ENCODE measurements around the gene STAG3. TPM values are rescaled to one million over a fixed set of nuclear protein-coding genes. Genes with fewer than 3 reads are reported as not detected.
"Not testable (repeated sequence)": the region's sequence is repeated elsewhere in the genome, so short reads cannot be mapped to it uniquely, and the experiment has no call there.

The STAG3 gene
- total RNA-seq, 1 donor from 2014 or later, result 19.2 TPM

DNA sequence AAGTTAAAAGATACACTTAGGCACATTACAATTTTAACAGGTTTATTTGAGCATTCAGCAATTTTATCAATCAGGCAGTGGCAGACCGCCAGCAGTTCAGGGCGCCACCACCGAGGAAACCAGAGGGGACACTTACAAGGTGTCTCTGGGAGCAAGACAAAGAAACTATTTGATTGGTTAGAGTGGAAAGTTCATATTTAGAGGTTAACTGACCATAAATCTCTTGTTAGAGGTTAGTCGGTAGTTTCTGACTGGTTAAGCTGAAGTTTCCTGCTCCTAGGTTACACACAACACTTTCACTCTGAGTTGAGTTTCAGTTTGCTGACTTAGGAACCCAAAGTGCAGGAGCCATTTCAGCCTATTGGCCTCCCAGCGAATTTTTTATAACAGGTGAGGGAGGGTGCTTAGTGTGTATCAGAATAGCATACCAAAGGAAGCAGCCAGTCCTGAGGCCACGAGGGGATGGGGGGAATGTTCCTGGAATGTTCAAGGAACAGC, 31.2 kb downstream of the STAG3 start:
- intact Hi-C loops (cut with micrococcal nuclease), result loop anchor here (1.0 to 5.0 kb wide), 2 partner anchors 8 to 52 kb away; partner anchors contain the start of gene TRAPPC14

DNA sequence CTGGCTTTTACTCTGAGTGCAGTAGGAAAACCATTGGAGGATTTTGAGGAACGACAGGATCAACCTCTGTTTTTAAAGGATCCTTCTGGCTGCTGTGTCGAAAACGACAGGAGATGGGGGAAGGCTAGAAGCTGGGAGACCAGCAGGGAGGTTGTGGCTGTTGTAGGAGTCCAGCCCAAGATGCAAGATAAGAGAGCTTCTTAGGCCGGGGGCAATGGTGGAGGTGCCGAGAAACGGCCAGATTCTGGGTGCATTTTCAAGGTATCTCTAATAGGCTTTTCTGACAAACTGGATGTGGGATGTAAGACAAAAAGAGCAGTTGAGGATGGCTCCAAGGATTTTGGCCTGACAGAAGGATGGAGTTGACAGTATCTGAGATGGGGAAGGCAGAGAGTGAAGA, 31.8 kb downstream of the STAG3 start:
- intact Hi-C loops (cut with micrococcal nuclease), result loop anchor here (1.0 to 5.0 kb wide), 2 partner anchors 8 to 52 kb away; partner anchors contain the start of gene TRAPPC14

DNA sequence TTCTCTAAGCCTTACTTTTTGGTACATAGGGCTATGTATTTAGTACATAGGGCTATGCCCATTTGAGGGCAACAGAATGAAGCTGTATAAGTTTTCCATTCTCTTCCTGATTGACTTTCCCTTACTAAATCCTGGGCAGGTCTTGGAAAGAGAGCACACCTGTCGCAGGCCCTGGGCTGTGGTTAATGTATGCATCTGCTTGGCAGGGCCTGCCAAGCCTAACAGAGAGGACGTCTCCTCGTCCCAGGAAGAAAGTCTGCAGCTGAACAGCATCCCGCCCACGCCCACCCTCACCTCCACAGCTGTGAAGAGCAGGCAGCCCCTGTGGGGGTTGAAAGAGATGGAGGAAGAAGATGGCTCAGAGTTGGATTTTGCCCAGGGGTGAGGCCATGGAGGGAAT, 33.1 kb downstream of the STAG3 start:
- intact Hi-C loops (cut with micrococcal nuclease), result no loop called here

GRCh38 chr7:100211342-100211780, 33.6 kb downstream of the STAG3 start:
- intact Hi-C loops (cut with micrococcal nuclease), result no loop called here

DNA sequence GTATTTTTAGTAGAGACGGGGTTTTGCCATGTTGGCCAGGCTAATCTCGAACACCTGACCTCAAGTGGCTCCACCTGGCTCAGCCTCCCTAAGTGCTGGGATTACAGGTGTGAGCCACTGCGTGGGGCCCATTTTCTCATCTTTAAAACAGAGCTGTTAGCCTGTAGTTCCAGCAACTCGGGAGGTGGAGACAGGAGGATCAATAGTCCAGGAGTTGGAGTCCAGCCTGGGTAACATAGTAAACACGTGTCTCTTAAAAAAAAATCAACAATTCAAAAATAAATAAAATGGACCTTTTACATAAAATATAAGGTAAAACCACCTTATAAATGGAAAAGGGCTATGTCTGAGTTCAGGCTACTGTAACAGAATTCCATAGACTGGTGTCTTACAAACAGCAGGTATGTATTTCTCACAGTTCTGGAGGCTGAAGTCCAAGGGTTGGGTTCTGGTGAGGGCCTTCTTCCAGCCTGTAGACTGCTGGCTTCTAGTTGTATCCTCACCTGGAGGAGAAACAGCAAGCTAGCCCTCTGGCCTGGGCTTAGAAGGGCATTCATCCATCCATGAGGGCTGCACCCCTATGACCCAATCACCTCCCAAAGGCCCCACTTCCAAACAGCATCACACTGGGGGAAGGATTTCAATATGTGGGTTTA, 35.0 kb downstream of the STAG3 start:
- intact Hi-C loops (cut with micrococcal nuclease), result no loop called here

GRCh38 chr7:100213672-100214071, 36.0 kb downstream of the STAG3 start:
- intact Hi-C loops (cut with micrococcal nuclease), result no loop called here

DNA sequence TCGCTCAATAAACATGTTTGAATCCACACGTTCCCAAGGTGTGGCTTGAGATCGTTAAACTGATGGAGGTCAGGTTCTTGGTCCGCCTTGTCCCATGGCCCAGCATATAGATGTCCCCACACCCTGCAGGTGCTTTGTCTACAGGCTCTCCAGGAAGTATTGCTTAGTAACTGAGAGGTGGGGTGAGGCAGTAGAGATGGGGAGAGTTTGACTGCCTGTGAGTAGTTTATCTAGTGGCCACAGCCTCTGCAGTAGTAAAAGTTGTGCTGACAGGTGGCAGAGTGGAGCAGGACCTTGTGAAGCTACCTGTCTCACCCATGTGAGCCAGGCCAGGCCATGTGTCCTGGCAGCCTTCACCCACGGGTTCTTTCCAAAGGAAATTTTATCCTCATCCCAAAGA, 36.6 kb downstream of the STAG3 start:
- intact Hi-C loops (cut with micrococcal nuclease), result not testable (repeated sequence)

DNA sequence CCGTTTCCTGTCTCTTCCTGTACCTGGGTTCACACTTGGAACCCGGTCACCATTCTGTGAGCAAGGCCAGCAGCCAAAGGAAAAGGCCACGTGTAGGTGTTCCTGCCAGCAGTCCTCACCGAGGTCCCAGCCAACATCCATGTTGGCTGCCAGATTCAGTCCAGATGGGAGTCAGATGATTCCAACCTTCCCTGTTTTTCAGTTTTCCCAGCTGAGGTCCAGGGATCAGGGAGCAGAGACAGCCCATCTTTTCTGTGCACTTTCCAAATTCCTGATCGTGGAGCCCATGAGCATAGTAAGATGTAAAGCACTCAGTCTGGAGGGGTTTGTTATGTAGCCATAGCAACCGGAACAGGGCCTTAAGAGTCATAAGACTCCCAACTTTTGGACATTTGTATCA, 38.2 kb downstream of the STAG3 start:
- intact Hi-C loops (cut with micrococcal nuclease), result loop anchor here (2.0 kb wide), 1 partner anchor 67 kb away; the partner anchor contains the start of gene LAMTOR4

GRCh38 chr7:100217934-100218333, 40.2 kb downstream of the STAG3 start:
- intact Hi-C loops (cut with micrococcal nuclease), result loop anchor here (1.0 to 2.0 kb wide), 2 partner anchors 9 to 69 kb away; partner anchors contain the start of gene LAMTOR4

GRCh38 chr7:100219271-100219737, 41.6 kb downstream of the STAG3 start:
- intact Hi-C loops (cut with micrococcal nuclease), result no loop called here

DNA sequence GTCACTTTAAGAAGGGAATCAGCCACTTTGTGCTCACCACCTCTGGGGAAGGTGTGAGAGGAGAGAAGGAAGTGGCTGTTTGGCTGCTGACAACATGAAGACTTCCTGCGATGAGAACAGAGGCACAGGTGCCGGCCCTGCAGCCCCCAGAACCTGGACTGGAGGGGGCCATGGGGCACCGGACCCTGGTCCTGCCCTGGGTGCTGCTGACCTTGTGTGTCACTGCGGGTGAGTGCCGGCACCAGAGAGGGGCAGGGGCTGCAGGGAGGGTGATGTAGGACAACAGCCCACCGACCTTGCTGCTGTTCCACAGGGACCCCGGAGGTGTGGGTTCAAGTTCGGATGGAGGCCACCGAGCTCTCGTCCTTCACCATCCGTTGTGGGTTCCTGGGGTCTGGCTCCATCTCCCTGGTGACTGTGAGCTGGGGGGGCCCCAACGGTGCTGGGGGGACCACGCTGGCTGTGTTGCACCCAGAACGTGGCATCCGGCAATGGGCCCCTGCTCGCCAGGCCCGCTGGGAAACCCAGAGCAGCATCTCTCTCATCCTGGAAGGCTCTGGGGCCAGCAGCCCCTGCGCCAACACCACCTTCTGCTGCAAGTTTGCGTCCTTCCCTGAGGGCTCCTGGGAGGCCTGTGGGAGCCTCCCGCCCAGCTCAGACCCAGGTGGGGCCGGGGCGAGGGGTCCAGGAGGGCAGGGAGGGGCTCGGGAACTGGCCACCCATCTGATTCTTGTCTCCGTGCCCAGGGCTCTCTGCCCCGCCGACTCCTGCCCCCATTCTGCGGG, 42.3 kb downstream of the STAG3 start, which contains the start of gene PVRIG:
Gene PVRIG, plus strand, starts transcription at position 149 of the 785 bp plus-strand sequence. Its CDS starts 22 bp downstream, at position 171.
- intact Hi-C loops (cut with micrococcal nuclease), result loop anchor here (5.0 to 10.0 kb wide), 4 partner anchors 43 to 185 kb away; partner anchors contain the start of genes GPC2 and STAG3

DNA sequence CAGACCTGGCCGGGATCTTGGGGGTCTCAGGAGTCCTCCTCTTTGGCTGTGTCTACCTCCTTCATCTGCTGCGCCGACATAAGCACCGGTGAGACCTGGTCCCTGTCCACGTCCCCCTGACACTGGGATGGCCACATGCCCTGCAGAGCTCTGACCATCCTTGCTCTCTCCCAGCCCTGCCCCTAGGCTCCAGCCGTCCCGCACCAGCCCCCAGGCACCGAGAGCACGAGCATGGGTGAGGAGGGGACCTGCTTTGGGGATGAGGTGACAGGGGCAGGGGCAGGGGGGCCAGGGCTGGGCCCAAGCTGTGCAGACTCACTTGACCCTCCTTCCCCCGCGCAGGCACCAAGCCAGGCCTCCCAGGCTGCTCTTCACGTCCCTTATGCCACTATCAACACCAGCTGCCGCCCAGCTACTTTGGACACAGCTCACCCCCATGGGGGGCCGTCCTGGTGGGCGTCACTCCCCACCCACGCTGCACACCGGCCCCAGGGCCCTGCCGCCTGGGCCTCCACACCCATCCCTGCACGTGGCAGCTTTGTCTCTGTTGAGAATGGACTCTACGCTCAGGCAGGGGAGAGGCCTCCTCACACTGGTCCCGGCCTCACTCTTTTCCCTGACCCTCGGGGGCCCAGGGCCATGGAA, 43.0 kb downstream of the STAG3 start:
- intact Hi-C loops (cut with micrococcal nuclease), result loop anchor here (1.0 to 10.0 kb wide), 5 partner anchors 43 to 184 kb away; partner anchors contain the start of genes GPC2 and STAG3

GRCh38 chr7:100221231-100221718, 43.6 kb downstream of the STAG3 start:
- intact Hi-C loops (cut with micrococcal nuclease), result loop anchor here (1.0 to 10.0 kb wide), 5 partner anchors 44 to 184 kb away; partner anchors contain the start of genes GPC2 and STAG3

GRCh38 chr7:100221767-100222444, 44.2 kb downstream of the STAG3 start:
- intact Hi-C loops (cut with micrococcal nuclease), result loop anchor here (1.0 to 10.0 kb wide), 5 partner anchors 45 to 183 kb away; partner anchors contain the start of genes GPC2 and STAG3

DNA sequence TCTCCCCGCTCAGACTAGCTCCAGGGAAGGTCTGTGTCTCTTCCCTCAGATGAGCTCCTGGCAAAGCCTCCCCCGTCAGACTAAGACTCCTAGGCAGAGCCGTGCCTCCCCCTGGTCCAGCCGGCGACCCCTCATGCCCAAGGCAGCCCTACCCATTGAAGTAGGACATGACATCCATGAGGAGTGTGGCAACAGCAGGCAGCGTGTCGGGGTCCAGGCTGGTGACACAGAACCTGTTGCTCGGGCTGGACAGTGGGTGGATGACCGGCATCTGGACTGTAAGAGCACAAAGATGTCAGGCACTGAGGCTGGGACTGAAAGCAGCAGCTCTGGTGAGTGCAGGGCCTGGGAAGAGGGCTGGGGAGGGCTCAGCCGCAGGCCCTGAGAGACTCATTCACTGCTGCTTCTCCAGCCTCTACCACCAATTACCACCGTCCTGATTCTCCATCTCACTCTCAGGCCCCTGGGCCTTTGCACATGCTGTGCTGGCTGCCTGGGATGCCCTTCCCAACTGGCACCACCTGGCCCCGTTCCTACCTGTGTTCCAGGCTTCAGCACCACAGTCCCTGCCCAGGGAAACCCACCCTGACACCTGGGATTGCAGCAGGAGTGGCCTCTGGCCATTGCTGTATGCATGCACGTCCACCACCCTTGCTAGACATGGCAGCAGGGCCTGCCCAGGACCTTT, 44.9 kb downstream of the STAG3 start:
- intact Hi-C loops (cut with micrococcal nuclease), result loop anchor here (5.0 to 10.0 kb wide), 4 partner anchors 45 to 182 kb away; partner anchors contain the start of genes GPC2 and STAG3

DNA sequence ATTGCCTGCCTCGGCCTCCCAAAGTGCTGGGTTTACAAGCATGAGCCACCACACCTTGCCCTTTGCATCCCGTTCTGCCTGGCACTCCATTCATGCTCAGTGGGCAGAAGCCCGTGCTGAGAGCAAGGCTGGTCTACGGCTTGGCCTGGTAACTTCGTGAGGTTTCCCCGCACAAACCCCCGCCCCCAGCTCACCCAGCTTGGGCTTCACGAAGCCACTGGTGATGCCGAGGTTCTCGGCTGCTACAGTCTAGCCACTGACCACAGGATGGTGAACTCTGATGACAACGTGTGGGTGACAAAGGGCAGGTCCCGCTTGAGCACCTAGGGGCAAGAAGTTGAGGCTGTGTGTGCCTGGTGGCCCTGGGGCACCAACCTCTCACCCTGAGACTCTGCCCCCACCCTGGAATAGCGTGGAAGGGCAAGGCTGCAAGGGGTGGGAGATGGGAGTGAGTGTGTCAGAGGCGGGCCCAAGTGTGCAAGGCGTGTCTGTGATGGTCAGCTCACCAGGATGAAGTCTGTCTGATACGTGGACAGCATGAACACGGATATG, 45.7 kb downstream of the STAG3 start:
- intact Hi-C loops (cut with micrococcal nuclease), result loop anchor here (5.0 to 10.0 kb wide), 4 partner anchors 46 to 181 kb away; partner anchors contain the start of genes GPC2 and STAG3

GRCh38 chr7:100224891-100225290, 47.2 kb downstream of the STAG3 start:
- intact Hi-C loops (cut with micrococcal nuclease), result loop anchor here (5.0 to 10.0 kb wide), 4 partner anchors 47 to 180 kb away; partner anchors contain the start of genes GPC2 and STAG3

DNA sequence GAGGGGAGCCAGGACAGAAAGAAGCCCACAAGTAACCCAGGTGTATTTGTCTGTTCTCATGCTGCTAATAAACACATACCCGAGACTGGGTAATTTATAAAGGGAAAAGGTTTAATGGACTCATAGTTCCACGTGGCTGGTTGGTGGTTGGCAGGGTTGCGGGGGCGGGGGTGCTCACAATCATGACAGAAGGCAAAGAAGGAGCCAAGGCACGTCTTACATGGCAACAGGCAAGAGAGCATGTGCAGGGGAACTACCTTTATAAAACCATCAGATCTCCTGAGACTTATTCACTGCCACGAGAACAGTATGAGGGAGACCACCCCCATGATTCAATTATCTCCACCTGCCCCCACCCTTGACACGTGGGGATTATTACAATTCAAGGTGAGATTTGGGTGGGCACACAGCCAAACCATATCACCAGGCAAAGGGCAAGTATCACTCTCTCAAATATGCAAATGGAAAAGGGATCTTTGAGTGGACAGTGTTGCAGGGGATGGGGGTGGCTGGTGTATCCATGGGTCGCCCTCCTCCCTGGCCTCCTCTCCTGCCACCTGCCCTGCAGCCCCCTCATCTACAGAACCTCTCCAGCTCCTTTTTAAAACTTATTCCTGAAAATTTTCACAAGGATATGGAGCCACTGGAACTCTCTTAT, 57.1 kb downstream of the STAG3 start:
- intact Hi-C loops (cut with micrococcal nuclease), result not testable (repeated sequence)

Data from T-helper 2 cell treated with Interferon-gamma antibody and Interleukin-4, amounts not matched to agents 100 ng/mL and 5 ng/mL, for 36 hours (primary cell).